Cerebellar nuclear complex (tissue), 1 donor: ENCODE results near the gene RPS27A.
"Not testable (repeated sequence)": the region's sequence is repeated elsewhere in the genome, so short reads cannot be mapped to it uniquely, and the experiment has no call there.

ENCODE experiments used
- DNase-seq, 2 experiments: peaks; one replicate each; lab custom pipeline; 2025; lab: John Stamatoyannopoulos, UW

The RPS27A gene

DNA sequence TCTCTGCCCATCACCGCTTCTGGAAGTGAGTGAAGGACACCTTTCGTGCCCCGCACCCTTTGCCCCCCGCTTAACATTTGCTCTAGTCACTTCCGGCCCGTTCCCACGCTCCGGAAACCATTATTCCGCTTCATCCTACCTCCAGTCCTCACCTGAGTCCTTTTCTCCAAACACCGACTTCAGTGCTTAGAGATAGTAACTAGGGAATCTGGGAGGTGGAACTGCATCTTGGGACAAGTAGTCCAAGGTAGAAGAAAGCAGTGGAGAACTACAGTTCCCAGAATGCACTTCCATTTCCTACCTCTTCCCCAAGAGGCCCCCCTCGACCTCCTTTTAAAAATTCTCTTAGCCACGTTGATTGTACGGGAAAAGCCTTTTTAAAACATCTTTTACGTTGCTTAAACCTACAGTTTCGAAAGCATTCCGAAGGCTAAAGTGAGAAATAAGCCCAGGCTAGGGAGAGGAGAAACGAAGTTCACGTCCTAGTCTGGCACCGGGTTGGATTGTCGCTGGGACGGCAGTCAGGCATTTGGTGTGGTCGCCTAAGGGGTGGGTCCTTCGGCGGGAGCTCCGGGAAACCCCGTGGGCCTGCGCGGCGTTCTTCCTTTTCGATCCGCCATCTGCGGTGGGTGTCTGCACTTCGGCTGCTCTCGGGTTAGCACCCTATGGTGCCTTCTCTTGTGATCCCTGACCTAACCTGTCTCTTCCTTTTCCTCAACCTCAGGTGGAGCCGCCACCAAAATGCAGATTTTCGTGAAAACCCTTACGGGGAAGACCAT, at the start of gene RPS27A, which contains the start of gene CLHC1:
TSS of gene RPS27A (plus strand) at position 605 of the 779 bp plus-strand sequence. CDS start at position 742, 137 bp downstream.
TSS of gene CLHC1 (minus strand) at position 210 of the 779 bp plus-strand sequence. CDS start 9,882 bp downstream, outside the sequence.
- peak; percentile 64 to 82 for DNase-seq

GRCh38 chr2:55186837-55187236, 45.7 kb upstream of the RPS27A start:
- not testable (repeated sequence) for DNase-seq

GRCh38 chr2:55191888-55192287, 40.6 kb upstream of the RPS27A start:
- DNase-seq, result not testable (repeated sequence)

GRCh38 chr2:55196526-55196925, 36.0 kb upstream of the RPS27A start:
- DNase-seq, result no peak

DNA sequence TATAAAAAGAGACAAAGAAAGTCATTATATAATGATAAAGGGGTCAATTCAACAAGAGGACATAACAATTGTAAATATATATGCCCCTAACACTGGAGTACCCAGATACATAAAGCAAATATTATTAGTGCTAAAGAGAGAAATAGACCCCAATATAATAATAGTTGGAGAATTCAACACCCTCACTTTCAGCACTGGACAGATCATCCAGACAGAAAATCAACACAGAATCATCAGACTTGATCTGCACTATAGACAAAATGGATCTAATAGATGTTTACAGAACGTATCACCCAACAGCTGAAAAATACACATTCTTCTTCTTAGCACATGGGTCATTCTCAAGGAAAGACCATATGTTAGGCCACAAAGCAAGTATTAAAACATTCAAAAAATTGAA, 32.1 kb upstream of the RPS27A start:
- no peak for DNase-seq

GRCh38 chr2:55204536-55204935, 28.0 kb upstream of the RPS27A start:
- DNase-seq, result no peak

GRCh38 chr2:55204950-55205349, 27.5 kb upstream of the RPS27A start:
- DNase-seq, result no peak

DNA sequence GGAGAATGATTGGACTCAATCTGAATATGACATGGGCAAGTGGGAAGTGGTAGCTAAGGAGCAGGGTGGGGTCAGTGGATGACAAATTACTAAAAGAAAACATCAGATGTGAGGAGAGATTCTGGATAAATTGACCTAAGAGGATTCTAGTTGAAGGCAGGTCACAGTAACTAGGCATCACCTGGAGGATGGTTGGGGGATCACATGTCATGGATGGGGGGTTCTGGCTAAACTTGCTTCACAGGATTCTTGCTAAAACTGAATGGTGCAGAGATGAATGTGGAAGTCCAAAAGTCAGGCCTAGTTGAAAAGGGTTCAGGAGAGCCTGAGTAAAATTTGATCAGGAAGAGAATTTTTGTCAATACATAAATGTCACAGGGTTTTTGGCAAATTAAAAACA, 18.7 kb upstream of the RPS27A start:
- no peak for DNase-seq

DNA sequence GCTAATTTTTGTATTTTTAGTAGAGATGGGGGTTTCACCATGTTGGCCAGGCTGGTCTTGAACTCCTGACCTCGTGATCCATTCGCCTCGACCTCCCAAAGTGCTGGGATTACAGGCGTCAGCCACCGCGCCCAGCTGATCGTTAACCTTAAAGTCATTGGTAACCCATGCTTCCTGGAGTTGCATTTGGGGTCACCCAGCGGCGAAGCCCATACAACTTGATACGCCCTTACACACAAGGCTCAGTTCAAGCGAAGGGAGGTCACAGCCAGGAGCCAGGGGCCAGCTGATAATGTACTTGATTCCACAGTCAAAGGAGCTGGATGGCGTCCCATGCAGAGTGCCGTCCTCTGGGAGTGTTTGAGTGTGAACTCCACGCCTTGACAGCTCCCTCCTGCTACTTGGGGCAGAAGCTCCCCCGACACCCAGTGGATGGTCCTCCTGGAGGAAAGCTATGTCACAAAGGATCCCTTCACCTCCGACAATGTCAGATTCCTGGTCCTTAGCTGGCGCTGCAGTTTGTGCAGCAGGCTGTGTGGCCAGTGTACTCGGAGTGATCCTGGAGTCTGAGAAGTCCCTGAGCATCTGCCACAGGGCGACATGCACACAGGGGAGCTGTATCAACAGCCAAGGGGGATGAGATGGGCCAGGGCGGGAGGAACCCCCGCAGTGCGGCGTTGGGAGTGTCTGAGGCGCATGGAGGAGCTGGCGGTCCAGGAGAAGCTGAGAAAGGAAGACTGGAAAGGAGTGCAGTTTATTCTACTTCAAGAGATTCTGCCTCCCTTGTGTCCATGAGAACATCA, 8.3 kb upstream of the RPS27A start:
- DNase-seq, result no peak

- no peak for DNase-seq
These were observed 7.7 kb upstream of the RPS27A start for GRCh38 chr2:55224761-55225261.

DNA sequence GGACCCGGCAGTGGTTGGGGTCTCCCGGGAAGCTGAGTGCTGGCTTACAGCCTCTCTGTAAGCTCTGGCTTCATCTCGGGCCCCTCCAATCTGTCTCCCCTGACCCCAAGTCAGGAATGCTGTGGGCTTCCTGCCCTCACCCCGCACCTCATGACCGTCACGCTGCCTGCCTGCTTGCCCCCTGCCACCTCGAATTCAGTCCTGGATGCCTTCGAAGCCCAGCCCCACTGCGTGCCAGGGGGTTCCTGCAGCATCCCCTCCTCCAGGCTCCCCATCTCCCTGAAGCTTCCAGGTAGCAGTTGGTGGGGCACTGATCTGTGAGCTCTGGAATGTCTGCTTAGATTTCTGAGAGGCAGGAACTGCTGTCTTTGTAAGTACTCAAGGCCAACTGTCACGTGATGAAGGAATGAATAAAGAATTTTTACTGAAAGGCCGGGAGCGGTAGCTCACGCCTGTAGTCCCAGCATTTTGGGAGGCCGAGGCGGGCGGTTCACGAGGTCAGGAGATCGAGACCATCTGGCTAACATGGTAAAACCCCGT, 6.9 kb upstream of the RPS27A start:
- DNase-seq, result no peak

DNA sequence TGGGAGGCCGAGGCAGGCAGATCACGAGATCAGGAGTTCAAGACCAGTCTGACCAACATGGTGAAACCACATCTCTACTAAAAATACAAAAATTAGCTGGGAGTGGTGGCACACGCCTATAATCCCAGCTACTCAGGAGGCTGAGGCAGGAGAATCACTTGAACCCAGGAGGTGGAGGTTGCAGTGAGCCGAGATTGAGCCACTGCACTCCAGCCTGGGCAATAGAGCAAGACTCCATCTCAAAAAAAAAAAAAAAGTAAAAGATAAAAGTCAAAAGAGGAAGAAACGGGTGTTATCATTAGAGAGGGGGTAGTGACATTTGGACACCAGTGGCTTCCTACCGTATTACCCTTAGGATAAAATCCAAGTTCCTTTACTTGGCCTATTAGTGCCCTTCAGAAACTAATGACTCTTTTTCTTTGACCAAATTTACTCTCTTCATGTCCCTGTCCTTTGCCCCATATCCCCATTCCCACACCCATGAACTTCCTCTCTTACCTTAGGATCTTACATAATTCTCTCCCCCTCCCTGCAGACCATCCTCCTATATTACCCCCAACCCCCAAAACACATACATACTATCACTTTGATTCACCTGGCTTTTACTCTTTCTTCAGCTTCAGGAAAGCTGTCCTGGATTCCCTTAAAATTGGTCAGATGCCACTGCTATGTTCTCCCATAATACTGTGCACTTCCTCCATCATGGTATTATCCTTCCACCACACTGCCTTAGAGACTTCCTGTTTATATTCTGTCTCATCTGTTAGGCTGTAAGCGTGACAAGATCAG, 4.9 kb upstream of the RPS27A start:
- not testable (repeated sequence) for DNase-seq

GRCh38 chr2:55228226-55228563, 4.3 kb upstream of the RPS27A start:
- DNase-seq, result no peak

- DNase-seq, result no peak
These were observed 3.3 kb upstream of the RPS27A start for GRCh38 chr2:55229221-55229620.

DNA sequence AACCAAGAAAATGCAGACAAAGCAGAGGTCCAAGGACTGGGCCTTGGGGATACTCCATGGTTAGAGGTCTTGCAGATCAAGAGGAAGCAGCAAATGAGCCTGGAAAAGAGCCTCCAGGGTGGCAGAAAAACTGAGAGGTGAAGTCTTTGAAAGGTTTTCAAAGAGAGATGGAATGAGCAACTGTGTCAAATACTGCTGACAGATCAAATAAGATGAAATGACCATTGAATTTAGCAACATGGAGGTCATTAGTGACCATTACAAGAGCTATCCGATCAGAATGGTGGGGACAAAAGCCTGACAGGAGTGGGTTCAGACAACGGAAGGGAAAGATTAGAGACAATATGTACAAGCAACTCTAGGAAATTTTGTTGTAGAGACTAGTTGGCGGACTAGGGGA, 1.9 kb upstream of the RPS27A start:
- DNase-seq, result no peak

- DNase-seq, result no peak
These were observed 873 bp upstream of the RPS27A start for GRCh38 chr2:55231546-55232083.

GRCh38 chr2:55232863-55233657, 572 bp downstream of the RPS27A start:
- no peak for DNase-seq

GRCh38 chr2:55233658-55233940, 1.1 kb downstream of the RPS27A start:
- DNase-seq, result no peak

- no peak for DNase-seq
These were observed 3.4 kb downstream of the RPS27A start for GRCh38 chr2:55235724-55236538.

DNA sequence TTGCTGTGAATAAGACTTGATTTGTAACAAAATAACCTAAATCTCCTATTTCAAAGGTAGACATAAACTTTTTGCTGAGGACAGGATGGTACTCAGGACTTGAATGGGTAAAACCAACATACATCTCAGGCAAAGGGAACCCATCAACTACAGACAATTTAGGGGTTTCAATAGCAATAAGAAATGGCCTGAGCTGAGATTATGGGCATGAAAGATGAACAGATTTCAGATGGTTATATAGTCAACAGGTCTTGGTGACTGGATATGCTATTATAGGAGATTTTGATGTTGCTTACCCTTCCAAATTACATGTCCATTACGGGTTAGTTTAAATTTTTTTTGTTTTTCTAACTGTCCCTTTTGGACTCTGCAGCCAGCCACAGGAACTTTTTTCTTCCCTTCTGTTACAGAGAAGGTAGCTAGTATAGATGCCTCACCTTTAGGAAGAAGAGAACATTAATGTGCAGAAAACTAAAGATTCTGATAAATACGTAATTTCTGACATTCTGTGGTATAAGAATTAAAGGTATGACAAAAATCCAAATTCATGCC, 4.6 kb downstream of the RPS27A start:
- DNase-seq, result no peak
